HG03045 (cell line): ENCODE measurements around the gene UBR4.

Experiments used
- ATAC-seq: cut with Tn5 transposase; IDR thresholded peaks from one replicate; pipeline ENCODE4 v1.9.1; 2021; ENCODE audit warnings: mild to moderate bottlenecking, moderate library complexity; ENCODE audit not compliant: unreplicated experiment

The UBR4 gene

DNA sequence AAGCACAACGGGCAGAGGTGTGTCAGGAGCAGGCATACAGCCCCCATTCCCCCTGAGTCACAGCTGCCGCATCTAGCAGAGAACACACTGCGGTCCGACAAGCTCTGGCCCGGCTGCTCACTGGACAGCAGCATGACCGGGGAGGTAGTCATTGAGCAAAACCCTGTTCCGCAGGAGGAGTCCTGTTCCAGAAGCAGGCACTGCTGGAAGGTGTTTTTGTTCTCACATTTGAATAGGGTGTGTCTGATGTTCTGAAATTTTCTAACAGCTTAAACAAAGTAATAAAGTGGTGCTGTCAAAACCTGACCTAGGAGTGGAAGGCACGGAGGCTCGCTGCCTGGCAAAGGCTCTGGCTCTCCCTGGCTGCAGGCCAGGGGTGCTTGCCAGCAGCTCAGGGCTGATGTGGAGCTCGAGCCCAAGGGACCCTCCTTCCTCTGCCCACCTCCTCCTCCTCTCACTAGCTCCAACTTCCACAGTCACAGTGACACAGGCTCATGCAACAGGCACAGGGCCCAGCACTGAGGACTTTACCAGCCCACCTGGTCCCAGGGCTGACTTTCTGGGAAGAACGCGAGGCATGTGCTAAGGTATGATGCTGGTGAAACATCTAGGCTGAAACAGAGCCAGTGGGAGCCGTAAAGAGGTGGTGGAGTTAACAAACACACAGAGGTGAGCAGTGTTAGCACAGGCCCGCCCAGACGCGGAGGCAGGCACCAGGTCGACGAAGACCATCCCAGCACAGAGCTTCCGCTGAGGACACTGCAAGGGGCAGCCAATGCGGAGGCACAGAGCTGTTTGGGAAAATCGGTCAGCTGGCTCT lies 135.0 kb downstream of the UBR4 start:
- ATAC-seq, result no peak

DNA sequence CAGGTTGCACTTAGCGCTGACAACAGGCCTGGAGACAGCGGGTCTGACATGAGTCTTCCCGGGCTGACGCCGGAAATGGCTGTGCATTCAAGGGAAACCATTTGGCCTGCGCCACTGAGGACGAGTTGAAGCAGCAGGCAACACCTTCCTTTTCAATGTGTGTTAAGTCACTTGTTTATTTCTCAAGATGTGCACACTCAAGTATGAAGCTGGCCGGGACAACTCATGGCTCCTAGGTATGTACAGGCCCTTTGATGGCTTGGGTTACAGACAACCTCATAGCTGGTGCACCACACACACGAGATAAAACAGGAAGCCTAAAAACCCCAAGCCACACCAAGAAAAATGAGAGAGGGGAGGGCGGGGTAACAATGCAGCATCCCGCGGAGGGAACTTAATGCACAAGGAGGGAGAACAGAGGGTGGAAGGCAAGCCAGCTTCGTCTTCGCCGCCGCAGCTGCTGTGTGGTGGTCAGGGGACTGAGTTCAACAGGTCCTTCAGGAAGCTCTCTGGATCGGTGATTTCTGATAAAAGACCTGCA lies 135.6 kb downstream of the UBR4 start:
- no peak for ATAC-seq

DNA sequence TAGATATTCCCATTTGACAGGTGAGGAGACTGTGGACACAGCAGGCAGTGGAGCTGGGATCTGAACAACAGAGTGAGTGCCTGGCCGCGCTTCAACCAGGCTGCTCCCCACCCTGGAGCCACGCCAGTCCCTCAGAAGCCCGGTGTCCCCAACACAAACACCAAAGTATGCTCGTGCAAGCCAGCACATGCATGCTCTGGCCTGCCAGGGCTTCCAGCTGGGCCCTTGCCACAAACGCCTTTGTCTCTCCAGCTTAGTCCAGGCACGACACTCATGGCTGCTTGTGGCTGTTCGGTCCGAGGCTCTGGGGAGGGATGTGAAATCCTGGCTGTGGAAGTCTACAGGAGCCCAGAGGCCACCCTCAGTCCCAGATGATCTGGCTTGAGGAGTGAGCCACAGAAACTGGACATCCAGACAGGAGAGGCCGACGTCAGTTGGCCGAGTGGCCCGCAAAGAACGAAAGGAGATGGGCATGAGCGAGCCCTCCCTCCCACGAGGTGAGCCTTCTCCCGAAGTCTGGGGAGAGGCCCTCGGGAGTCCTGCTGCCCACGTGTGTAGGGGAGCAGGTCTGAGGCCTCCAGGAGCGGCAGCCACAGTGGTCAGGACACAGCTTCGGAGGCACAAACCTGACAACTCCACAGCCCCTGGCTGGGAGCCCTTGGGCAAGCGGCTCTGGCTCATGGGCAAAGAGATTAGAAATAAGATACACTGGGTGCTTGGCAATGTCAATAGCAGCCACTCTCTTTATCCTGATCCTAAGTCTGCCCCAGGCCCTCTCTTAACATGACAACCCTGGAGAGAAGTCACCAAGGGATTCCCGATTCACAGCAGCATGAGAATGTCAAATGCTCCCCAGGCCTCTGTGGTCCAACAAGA lies 136.5 kb downstream of the UBR4 start:
- no peak for ATAC-seq

DNA sequence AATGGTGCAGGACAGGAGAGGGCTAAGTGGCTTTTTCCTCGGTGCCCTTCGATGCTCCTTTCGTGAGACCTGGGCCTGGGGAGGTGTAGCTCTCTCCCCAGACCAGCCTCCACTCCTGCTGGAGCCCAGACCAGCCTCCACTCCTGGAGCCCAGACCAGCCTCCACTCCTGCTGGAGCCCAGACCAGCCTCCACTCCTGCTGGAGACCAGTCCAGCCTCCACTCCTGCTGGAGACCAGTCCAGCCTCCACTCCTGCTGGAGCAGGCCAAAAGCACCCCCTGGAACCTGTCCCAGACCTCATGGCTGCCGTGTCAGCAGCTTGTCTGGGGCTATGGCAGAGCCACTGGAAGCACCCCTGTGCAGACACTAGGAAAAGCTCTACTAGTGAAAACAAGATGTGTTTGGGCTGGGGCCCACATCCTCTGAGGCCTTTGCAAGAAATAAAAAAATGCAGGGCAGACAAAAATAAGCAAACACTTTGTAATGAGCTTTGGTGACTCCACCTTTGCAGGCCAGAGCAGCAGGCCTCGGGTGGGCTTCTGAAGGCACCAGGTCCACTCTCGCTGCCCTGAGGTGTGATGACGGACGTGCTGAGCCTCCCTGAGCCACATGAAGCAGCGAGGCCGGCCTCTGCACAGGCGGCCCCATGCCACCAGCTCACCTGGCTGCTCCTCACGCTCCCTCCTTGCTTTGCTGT lies 137.6 kb downstream of the UBR4 start:
- ATAC-seq, result no peak

DNA sequence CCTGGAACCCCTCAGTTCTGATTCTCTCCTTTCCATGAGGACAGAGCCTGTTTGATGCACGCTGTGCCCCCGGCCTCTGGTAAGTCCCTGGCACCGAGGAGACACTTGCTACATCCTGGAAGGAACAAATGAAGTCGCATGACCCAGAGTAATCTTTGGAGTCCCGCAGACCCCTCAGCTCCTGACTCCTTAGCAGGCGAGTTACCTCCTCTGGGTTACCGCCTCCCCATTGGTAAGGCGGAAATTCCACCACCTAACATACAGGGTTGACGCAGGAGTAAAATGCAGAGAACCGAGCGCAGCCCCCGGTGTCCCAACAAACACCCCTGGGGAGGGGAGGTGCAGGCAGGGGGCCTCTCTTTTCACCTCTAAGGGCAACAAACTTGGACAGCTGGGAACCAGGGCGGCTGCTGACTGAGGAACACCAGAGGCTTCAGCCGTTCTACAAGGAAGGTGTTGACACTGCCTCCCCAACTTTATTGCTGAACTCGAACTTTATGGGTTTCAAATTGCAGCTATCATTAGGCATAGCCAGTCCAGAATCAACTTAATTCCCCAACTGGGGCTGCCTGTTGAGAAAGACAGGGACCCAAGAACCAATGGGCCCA lies 138.3 kb downstream of the UBR4 start:
- no peak for ATAC-seq

DNA sequence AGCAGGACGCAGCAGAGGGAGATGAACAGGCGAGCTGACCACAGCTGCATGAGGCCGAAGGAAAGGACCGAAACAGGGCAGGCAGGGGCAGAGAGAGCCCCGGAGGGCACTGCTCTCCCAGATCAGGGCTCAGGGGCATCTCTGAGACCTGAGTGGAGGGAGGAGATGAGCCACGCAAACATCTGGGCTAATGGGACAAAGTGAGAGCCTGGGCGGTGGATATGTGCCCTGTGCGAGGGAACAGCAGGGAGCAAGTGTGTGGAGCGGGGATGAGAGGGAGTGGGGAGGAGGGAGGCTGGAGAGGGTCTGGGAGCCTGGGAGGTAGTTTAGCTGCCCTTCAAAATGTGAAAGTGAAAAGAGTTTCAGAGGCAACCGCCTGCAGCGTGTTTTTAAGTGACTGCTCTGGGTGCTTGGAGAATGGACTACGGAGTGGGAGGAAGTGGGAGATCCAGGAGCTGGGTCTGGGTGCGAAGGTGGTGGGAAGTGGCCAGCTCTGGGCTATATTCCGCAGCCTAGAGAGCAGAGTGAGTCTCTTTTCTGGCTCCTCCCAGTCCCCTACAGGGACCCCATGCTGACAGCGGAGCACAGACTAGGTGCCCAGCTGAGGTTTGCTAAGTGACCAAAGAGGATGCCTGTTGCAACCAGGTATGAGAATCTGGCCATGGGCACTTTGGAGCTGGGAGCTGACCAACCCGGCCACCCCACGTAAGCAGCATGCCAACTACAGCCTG lies 139.0 kb downstream of the UBR4 start:
- ATAC-seq, result no peak

DNA sequence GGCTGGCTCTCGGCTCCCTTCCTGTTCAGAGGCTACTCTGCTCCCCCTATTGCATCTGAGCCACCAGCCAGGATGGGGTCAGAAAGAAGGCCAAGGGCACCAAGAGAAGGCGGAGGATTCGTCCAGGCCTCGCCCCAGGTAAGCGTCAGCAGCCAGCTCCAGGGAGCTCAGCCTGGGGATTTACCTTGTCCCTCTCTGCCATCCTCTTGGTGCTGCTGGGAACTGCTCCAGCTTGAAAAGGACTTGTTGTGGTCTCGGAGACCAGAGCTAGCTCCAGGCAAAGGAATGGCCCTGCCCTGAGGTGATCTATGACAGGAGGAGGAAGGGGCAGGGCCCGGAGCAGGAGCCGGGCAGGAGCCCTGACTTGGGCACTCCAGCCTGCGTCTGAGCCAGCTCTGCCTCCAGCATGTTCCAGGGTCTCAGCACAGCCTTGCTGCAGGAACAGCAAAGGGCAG lies 139.8 kb downstream of the UBR4 start:
- no peak for ATAC-seq

DNA sequence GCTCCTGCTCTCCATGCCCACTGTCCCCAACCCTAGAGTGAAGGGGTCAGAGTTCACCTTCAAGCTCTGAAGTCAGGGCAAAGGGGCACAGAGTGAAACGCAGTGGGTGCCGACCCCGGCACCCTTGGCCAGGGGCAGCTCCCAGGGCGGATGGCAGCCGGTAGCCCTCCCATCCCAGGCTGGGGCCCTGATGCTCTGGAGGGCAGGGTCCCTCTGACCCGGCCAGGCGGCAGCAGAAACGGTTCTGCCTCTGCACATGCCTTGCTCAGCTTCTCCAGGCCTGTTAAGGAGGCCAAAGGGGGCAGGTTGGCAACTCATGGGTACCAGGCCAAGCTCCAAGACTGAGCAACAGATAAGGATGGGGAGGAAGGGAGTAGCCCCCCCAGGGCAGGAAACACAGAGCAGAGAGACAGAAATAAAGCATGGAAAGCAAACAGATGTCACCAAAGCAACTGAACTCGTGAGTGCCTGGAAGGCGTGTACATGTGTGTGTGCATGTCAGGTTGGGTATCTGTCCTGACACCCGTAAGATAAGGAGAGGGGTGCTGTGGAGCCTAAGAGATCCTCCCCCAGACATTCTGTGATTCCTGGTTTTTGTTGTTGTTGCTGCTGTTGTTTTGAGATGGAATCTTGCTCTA lies 141.3 kb downstream of the UBR4 start:
- ATAC-seq, result no peak

DNA sequence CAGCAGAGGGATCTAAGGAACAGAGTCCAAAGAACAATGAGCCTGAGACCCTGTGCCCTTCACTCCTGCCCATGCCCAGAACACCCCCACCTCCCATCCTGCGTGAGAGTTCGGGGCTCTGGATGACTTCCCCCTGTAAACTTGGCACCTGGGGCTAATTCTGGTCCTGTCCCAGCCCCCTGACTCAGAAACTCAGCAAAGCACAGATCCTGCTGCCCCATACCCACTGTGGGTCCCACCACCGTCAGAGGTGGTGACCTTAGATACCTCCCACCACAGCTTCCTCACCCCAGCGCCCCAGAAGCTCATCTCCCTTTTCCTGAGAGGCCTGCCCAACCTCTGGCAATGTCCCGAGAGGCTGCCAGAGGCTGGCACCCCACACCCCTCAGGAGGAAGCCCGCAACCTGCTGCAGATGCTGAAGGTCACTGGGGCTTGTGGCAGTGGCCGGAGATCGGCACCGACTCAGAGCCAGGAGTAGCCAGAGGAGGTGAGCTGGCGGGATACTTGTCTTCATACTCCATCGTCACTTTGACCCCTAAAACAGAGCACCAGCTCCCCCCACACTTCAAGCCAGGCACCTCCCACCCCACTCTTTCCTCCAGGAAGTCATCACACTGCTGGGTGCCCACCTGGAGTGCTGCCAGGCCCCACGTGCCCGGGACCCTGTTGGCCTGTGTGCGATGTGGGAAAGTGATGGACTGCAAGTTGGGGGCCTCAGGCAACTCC lies 142.0 kb downstream of the UBR4 start:
- no peak for ATAC-seq

DNA sequence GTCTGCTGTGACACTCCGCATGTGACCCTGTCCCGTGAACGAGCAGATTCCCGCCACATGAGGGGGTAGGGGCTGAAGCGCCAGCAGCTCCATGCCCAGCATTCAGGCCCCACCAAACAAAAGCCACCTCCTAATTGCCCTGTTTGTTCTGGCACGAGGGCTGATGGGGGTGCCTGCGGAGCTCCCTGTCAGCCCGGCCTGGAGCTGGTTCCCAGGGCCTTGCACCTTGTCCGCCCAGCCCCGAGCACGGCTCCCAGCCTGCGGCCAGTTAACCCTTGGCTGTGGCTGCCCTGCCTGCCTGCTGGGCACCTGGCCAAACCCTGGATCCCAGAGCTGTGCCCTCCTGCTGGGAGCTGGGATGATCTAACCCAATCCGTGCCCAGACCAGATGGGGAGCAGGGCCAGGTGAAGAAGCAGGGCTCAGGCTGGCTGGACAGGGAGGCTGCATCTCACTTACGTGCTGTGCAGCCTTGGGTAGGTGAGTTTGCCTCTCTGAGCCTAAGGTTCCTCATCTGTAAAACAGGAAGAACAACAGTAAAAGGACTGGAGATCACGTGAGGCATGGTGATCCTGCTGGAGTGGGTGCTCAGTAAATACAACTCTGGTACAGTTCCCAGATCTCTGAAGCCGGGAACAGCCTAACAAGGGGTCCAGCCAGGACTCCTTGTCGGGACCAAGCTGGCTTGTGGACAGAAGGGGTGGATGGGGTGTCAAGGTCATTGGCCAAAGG lies 142.7 kb downstream of the UBR4 start:
- ATAC-seq, result no peak

DNA sequence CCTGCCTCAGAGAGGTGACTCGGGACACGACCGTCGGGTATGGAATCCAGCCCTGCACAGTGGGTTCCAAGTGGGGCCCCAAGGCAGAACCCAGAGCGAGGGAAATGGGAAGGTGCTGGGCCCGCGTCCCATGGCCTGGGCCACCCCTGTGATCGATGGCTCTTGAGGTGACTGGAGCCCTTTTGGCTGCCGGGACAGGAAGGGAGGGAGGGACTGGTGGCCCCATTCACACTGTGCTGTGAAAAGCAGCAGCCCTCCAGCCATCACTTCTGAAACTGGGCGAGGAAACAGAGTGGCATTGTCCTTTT lies 143.2 kb downstream of the UBR4 start:
- no peak for ATAC-seq

DNA sequence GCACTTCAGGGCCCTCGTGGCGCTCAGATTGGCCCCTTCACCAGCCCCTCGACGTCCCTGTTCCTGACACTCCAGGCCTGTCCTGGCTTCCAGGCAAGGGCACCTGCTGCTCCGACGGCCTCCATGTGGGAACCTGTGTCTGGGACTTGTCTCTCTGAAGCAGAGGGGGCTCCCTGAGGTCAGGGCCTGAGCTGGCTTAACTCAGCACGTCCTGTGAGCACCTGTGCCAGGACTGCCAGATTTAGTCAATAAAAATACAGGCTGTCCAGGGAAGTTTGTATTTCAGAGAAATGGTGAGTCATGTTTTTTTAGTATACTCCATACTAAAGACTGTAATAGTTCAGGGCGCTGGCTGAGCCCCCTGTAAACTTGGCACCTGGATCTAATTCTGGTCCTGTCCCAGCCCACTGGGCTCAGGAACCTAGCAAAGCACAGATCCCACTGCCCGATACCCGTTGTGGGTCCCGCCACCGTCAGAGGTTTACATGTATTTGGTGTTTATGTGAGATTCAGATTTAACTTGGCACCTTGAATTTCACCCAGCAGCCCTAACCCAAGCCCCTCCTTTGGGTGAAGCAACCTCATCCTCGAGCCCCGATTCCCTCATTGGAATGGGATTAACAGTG lies 143.7 kb downstream of the UBR4 start:
- no peak for ATAC-seq

DNA sequence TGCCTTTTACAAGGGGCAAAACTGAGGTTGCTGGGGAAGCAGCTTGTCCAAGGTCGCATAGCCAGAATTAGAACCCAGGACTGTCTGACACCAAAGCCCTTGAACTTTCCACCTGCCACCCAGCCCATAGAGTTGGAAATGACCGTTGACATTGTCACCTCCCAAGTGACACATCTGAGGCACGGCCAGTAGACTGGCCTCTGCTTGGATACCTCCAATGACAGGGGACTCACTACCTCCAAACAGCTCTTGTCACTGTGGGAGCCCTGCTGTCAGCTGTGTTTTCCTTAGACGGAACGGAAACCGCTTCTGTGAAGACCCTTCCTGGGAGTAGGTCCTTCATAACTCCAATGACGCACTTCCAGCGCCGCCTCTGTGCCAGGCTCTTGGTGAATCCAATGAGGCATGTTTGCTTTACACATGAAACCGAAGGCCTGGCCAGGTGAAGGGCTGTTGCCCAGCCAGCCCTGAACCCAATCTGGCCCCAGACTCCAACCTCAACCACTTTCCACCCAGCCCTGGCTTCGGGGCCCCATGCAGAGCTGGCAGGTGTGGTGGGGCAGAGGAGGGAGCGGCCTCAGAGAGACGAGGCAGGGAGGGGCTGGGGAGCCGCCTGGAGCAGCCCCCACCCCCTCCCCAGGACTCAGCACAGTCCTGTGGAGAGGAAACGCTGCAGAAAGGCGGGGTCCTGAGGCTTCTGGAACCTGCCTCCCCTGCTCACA lies 144.4 kb downstream of the UBR4 start:
- ATAC-seq, result no peak

DNA sequence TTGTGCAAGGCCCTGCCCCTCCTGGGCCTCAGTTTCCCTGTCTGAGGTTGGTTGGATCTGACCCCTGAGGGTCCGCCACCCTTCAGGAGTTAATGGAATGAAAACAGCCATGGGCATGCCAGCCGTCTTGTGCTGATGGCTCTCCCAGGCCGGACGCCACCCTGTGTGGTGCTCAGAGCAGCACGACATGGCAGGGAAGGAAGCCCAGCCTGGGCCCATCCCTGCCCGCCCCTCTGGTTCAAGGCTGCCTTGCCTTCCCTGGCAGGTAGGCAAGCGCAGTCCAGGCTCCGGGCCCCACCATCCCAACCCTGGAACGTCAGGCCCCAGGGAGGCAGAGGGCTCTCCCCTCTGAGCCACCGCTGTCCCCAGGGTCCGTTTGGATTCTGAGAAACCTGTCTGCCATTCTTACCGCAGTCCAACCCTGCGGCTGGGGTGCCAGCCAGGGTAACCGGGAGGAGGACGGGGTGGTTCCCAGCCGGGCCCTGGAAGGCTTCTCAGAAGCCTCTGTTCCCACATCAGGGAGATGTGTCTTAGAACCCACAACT lies 145.1 kb downstream of the UBR4 start:
- ATAC-seq, result no peak

DNA sequence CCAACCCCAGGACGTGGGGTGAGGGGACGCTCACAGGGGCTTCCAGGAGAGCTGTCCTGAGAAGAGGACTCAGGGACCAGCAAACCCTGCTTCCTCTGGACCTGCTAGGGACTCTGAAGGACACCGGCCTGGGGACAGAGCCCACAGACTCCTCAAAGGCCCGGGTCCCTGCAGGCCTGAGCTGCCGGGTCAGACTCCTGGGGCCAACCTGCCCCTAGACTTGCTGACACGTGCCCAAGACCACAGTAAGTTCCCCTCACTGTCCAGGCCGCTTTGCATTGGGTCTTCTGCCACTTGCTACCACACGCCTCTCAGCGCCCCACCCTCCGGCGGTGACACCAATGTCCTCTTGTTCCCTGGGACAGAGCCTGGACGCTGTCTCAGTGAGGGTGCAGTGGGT lies 146.9 kb downstream of the UBR4 start:
- no peak for ATAC-seq

DNA sequence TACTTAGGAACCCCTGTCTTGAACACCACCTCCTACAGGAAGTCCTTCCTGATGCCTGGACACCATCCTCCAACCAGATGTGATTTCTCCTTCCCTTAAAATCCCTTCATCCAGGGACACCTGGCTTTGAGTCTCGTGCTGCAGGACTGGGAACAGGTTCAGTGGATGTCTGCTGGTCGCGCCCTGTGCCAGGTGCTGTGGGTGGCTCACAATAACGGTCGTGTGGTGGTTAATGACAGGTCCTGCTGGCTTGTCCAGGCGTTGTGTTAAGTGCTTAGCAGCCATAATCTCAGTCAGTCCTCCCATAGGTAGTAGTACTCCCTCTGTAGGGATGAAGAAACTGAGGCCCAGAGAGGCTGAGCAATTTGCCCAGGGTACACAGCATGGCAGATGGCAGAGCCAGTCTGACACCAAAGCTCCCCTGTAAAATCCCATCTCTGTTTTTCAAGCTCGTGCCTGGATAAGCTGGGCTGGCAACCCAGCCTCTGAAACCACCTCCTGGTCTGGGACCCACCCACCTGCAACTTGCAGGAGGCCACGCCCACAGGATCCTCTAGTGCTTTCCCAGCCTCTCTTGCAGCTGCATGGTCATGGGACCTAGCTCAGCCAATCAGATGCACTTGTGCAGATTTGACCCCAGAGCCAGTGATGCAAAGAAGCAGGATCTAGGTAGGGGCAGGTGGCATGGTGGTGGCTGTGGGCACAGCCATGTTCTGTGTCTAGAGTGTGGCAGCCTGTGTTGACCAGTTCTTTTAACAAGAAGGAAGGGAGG lies 147.6 kb downstream of the UBR4 start:
- ATAC-seq, result no peak
